Measurements from ENCODE around the gene CEP126.

DNA sequence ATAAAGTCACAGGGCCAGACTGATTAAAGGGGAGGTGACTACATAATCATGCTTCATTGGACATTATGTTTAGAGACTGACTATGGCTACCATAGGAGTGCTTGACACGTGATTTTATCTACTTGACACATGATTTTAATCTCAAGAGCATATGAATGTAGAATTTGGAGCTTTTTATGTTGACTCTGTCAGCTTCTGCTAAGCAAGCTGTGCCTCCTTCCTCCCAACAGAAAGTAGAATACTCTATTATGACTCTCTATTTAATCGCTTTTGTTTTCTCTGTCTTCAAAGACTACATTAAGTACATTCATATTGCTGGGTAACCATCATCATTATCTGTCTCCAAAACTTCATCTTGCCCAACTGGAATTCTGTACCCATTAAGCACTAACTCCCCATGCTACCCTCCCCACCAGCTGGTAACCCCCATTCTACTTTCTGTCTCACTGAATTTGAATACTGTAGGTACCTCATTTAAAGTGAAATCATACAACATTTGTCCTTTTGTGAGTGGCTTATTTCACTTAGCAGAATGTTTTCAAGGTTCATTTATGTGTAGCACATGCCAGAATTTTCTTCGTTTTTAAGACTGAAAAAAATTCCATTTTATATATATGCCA is 26.2 kb downstream of the CEP126 start:
- TF ChIP-seq, protein P1, sequence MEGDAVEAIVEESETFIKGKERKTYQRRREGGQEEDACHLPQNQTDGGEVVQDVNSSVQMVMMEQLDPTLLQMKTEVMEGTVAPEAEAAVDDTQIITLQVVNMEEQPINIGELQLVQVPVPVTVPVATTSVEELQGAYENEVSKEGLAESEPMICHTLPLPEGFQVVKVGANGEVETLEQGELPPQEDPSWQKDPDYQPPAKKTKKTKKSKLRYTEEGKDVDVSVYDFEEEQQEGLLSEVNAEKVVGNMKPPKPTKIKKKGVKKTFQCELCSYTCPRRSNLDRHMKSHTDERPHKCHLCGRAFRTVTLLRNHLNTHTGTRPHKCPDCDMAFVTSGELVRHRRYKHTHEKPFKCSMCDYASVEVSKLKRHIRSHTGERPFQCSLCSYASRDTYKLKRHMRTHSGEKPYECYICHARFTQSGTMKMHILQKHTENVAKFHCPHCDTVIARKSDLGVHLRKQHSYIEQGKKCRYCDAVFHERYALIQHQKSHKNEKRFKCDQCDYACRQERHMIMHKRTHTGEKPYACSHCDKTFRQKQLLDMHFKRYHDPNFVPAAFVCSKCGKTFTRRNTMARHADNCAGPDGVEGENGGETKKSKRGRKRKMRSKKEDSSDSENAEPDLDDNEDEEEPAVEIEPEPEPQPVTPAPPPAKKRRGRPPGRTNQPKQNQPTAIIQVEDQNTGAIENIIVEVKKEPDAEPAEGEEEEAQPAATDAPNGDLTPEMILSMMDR (conservative IDR thresholded peaks at IDR 0.05; ENCODE audit: low read depth in 2 of 2): no peak
- TF ChIP-seq EZH2phosphoT487 (IDR thresholded peaks at IDR 0.05; ENCODE audit: unreplicated experiment): no peak
- no peak for TF ChIP-seq EZH2 (IDR thresholded peaks at IDR 0.05; ENCODE audit: low read depth, unreplicated experiment)
- TF ChIP-seq JUNB (IDR thresholded peaks at IDR 0.05; ENCODE audit: unreplicated experiment): no peak

Measured in GM23338 (cell line).